ENCODE results near the gene ZFP64.

Gene ZFP64

GRCh38 chr20:52160621-52161204, 30.9 kb downstream of the ZFP64 start:
- no peaks in the 10 kb centered on the region for H3K27me3 ChIP-seq (ENCODE audit: insufficient read depth, low read length, poor library complexity, severe bottlenecking)
- no peak overlapping the region for H3K9ac ChIP-seq (ENCODE audit: low read depth, low read length, poor library complexity, severe bottlenecking)
- H3K4me2 ChIP-seq (ENCODE audit: low read depth, low read length, poor library complexity, severe bottlenecking) = no peak overlapping the region
- H3K4me3 ChIP-seq (ENCODE audit: low read length, poor library complexity, severe bottlenecking) = no peak overlapping the region
- no peaks in the 10 kb centered on the region for H4K20me1 ChIP-seq (ENCODE audit: insufficient read depth, low read length, poor library complexity, severe bottlenecking)
- no peaks in the 10 kb centered on the region for H3K79me2 ChIP-seq (ENCODE audit: insufficient read depth, low read length)
- H3K9me3 ChIP-seq (ENCODE audit: insufficient read depth, low read depth, low read length) = peaks cover 7% of the 10 kb centered on the region; the same call in 1 of the 2 replicates
- H3K36me3 ChIP-seq (ENCODE audit: insufficient read depth, low read length) = peaks cover 72% of the 10 kb centered on the region
- no peaks in the 10 kb centered on the region for H3K4me1 ChIP-seq (ENCODE audit: insufficient read depth, low read length, poor library complexity, severe bottlenecking)
- H2AFZ ChIP-seq (ENCODE audit: low read length) = no peak overlapping the region
- no peaks in the 10 kb centered on the region for H3K9me2 ChIP-seq (replicated peaks; ENCODE audit: low read depth, low read length)
- H3F3A ChIP-seq (ENCODE audit: low read depth) = no peaks in the 10 kb centered on the region
- no peak for TF ChIP-seq CTCF (conservative IDR thresholded peaks at IDR 0.05; ENCODE audit: low read length)
- TF ChIP-seq EZH2phosphoT487 (IDR thresholded peaks at IDR 0.05; ENCODE audit: borderline replicate concordance) = no peak

GRCh38 chr20:52160049-52160570, 31.5 kb downstream of the ZFP64 start:
- no peaks in the 10 kb centered on the region for H4K20me1 ChIP-seq (ENCODE audit: insufficient read depth, low read length, poor library complexity, severe bottlenecking)
- H3K9me2 ChIP-seq (replicated peaks; ENCODE audit: low read depth, low read length) = no peaks in the 10 kb centered on the region
- no peak overlapping the region for H2AFZ ChIP-seq (ENCODE audit: low read length)
- no peak overlapping the region for H3K9ac ChIP-seq (ENCODE audit: low read depth, low read length, poor library complexity, severe bottlenecking)
- H3F3A ChIP-seq (ENCODE audit: low read depth) = no peaks in the 10 kb centered on the region
- no peaks in the 10 kb centered on the region for H3K27me3 ChIP-seq (ENCODE audit: insufficient read depth, low read length, poor library complexity, severe bottlenecking)
- no peaks in the 10 kb centered on the region for H3K4me1 ChIP-seq (ENCODE audit: insufficient read depth, low read length, poor library complexity, severe bottlenecking)
- 0 out of 2 replicates have a peak, but pooled peaks cover 3% of the 10 kb centered on the region for H3K9me3 ChIP-seq (ENCODE audit: insufficient read depth, low read depth, low read length)
- H3K4me3 ChIP-seq (ENCODE audit: low read length, poor library complexity, severe bottlenecking) = no peak overlapping the region
- H3K79me2 ChIP-seq (ENCODE audit: insufficient read depth, low read length) = no peaks in the 10 kb centered on the region
- H3K4me2 ChIP-seq (ENCODE audit: low read depth, low read length, poor library complexity, severe bottlenecking) = no peak overlapping the region
- peaks cover 72% of the 10 kb centered on the region for H3K36me3 ChIP-seq (ENCODE audit: insufficient read depth, low read length)
- TF ChIP-seq EZH2phosphoT487 (IDR thresholded peaks at IDR 0.05; ENCODE audit: borderline replicate concordance) (no peak), CTCF (conservative IDR thresholded peaks at IDR 0.05; ENCODE audit: low read length) (no peak)

GRCh38 chr20:52154575-52154974, 37.0 kb downstream of the ZFP64 start:
- no peak for TF ChIP-seq CTCF (conservative IDR thresholded peaks at IDR 0.05; ENCODE audit: low read length)
- no peak for TF ChIP-seq EZH2phosphoT487 (IDR thresholded peaks at IDR 0.05; ENCODE audit: borderline replicate concordance)
- peaks cover 68% of the 10 kb centered on the region for H3K36me3 ChIP-seq (ENCODE audit: insufficient read depth, low read length)

More at GRCh38 chr20:52154575-52154974, 37.0 kb downstream of the ZFP64 start:
- H3K9me2 ChIP-seq (replicated peaks; ENCODE audit: low read depth, low read length) = no peaks in the 10 kb centered on the region
- no peak overlapping the region for H3K4me2 ChIP-seq (ENCODE audit: low read depth, low read length, poor library complexity, severe bottlenecking)
- no peaks in the 10 kb centered on the region for H3F3A ChIP-seq (ENCODE audit: low read depth)
- H2AFZ ChIP-seq (ENCODE audit: low read length) = no peak overlapping the region
- 0 out of 2 replicates have a peak, but pooled peaks cover 3% of the 10 kb centered on the region for H3K9me3 ChIP-seq (ENCODE audit: insufficient read depth, low read depth, low read length)
- no peaks in the 10 kb centered on the region for H3K79me2 ChIP-seq (ENCODE audit: insufficient read depth, low read length)
- H3K27me3 ChIP-seq (ENCODE audit: insufficient read depth, low read length, poor library complexity, severe bottlenecking) = no peaks in the 10 kb centered on the region
- no peaks in the 10 kb centered on the region for H3K4me1 ChIP-seq (ENCODE audit: insufficient read depth, low read length, poor library complexity, severe bottlenecking)
- H3K4me3 ChIP-seq (ENCODE audit: low read length, poor library complexity, severe bottlenecking) = no peak overlapping the region
- H4K20me1 ChIP-seq (ENCODE audit: insufficient read depth, low read length, poor library complexity, severe bottlenecking) = no peaks in the 10 kb centered on the region
- H3K9ac ChIP-seq (ENCODE audit: low read depth, low read length, poor library complexity, severe bottlenecking) = no peak overlapping the region
